ENCODE results near the gene GADD45A.
"Not testable (repeated sequence)": the region's sequence is repeated elsewhere in the genome, so short reads cannot be mapped to it uniquely, and the experiment has no call there.

The GADD45A gene

DNA sequence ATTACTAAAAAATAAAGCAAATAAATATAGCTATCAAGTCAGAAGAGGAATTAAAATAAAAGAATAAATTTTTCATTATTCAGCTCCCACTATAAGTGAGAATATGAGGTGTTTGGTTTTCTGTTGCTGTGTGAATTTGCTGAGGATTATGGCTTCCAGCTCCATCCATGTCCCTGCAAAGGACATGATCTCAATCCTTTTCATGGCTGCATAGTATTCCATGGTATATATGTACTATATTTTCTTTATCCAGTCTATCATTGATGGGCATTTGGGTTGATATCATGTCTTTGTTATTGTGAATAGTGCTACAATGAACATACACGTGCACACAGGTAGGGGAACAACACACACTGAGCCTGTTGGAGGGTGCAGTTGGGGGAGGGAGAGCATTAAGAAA, 27.8 kb upstream of the GADD45A start:
- not testable (repeated sequence) for H3K27me3 Mint-ChIP-seq, H3K4me3 Mint-ChIP-seq

GRCh38 chr1:67659229-67659628, 25.8 kb upstream of the GADD45A start:
- Mint-ChIP-seq H3K4me1 (no peaks in the 10 kb centered on the region), H3K9me3 (no peaks in the 10 kb centered on the region), H3K27ac (no peak overlapping the region), H3K4me3 (no peak overlapping the region), H3K27me3 (peaks cover 7% of the 10 kb centered on the region), H3K36me3 (no peaks in the 10 kb centered on the region)

More for the DNA sequence above, 27.8 kb upstream of the GADD45A start:
- not testable (repeated sequence) for H3K27ac Mint-ChIP-seq, H3K36me3 Mint-ChIP-seq, H3K9me3 Mint-ChIP-seq, H3K4me1 Mint-ChIP-seq

- Mint-ChIP-seq H3K4me1 (no peaks in the 10 kb centered on the region), H3K27ac (no peak overlapping the region), H3K27me3 (peaks cover 7% of the 10 kb centered on the region), H3K4me3 (no peak overlapping the region), H3K36me3 (no peaks in the 10 kb centered on the region), H3K9me3 (no peaks in the 10 kb centered on the region)
Measured at GRCh38 chr1:67662884-67663283, 22.1 kb upstream of the GADD45A start.

GRCh38 chr1:67664048-67664447, 21.0 kb upstream of the GADD45A start:
- peaks cover 7% of the 10 kb centered on the region for H3K27me3 Mint-ChIP-seq
- H3K36me3 Mint-ChIP-seq = no peaks in the 10 kb centered on the region
- H3K9me3 Mint-ChIP-seq = no peaks in the 10 kb centered on the region
- no peak overlapping the region for H3K27ac Mint-ChIP-seq
- no peak overlapping the region for H3K4me3 Mint-ChIP-seq
- no peaks in the 10 kb centered on the region for H3K4me1 Mint-ChIP-seq

DNA sequence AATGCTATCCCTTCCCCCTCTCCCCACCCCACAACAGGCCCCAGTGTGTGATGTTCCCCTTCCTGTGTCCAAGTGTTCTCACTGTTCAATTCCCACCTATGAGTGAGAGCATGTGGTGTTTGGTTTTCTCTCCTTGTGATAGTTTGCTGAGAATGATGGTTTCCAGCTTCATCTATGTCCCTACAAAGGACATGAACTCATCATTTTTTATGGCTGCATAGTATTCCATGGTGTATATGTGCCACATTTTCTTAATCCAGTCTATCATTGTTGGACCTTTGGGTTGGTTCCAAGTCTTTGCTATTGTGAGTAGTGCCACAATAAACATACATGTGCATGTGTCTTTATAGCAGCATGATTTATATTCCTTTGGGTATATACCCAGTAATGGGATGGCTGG, 19.7 kb upstream of the GADD45A start:
- H3K4me1 Mint-ChIP-seq, H3K4me3 Mint-ChIP-seq, H3K27ac Mint-ChIP-seq, H3K36me3 Mint-ChIP-seq, H3K9me3 Mint-ChIP-seq, H3K27me3 Mint-ChIP-seq: not testable (repeated sequence)

- H3K27me3 Mint-ChIP-seq = peaks cover 2% of the 10 kb centered on the region
Measured at GRCh38 chr1:67666636-67667035, 18.4 kb upstream of the GADD45A start.

DNA sequence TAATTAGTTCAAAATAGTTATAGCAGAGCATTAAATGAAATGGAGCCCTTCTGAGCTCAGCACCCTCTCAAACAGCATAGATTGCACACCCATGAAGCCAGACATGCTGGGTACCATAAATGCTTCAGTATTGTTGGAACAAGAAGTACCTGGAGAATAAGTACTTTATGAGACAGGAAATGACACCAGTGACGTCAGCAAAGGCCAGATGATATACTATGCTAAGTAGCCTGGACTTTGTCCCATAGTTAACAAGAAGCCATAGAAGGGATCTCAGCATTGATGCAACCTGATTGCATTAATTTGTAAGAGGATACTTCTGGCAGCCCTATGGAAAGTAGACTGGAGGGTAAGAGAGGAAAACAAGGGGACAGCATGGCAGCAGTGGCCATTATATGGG, 16.3 kb upstream of the GADD45A start:
- Mint-ChIP-seq H3K36me3 (no peaks in the 10 kb centered on the region), H3K27me3 (no peaks in the 10 kb centered on the region), H3K4me1 (peaks cover 5% of the 10 kb centered on the region), H3K9me3 (no peaks in the 10 kb centered on the region), H3K27ac (no peak overlapping the region), H3K4me3 (no peak overlapping the region)

More at GRCh38 chr1:67666636-67667035, 18.4 kb upstream of the GADD45A start:
- Mint-ChIP-seq H3K4me3 (no peak overlapping the region), H3K4me1 (no peaks in the 10 kb centered on the region), H3K9me3 (no peaks in the 10 kb centered on the region), H3K27ac (no peak overlapping the region), H3K36me3 (no peaks in the 10 kb centered on the region)

GRCh38 chr1:67672260-67672803, 12.7 kb upstream of the GADD45A start:
- Mint-ChIP-seq H3K9me3 (no peaks in the 10 kb centered on the region), H3K27me3 (no peaks in the 10 kb centered on the region), H3K36me3 (no peaks in the 10 kb centered on the region), H3K27ac (no peak overlapping the region), H3K4me1 (peaks cover 25% of the 10 kb centered on the region), H3K4me3 (no peak overlapping the region)

DNA sequence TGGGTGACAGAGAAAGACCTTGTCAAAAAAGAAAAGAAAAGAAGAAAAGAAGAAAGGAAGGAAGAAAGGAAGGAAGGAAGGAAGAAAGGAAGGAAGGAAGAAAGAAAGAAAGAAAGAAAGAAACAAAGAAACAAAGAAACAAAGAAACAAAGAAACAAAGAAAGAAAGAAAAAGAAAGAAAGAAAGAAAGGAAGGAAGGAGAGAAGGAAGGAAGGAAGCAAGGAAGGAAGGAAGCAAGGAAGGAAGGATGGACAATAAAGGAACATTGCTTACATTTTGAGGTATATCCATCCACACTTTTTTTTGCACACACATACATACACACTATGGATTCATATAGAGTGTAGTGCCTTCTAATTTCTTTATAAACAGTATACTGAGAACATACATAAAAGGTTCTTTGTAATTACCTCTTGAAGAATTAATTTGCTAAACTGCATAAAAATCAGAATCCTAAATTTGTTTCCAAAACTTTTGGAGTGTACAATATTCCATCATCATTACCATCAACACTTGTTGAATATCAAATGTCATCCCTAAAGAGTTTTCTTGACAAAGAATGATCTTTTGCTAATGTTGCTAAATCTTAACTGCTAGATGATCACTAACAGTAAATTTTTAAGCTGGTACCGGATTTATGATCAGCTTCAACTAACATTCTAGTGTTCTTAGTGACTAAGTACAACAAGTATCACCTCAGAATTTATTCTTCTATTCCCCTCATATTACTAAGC, 11.4 kb upstream of the GADD45A start:
- Mint-ChIP-seq H3K36me3 (no peaks in the 10 kb centered on the region), H3K4me3 (no peak overlapping the region), H3K27me3 (no peaks in the 10 kb centered on the region), H3K4me1 (peaks cover 25% of the 10 kb centered on the region), H3K27ac (peak overlapping the region; percentile 80), H3K9me3 (no peaks in the 10 kb centered on the region)

GRCh38 chr1:67674260-67675011, 10.6 kb upstream of the GADD45A start:
- Mint-ChIP-seq H3K4me1 (peaks cover 25% of the 10 kb centered on the region), H3K9me3 (no peaks in the 10 kb centered on the region), H3K27me3 (no peaks in the 10 kb centered on the region), H3K27ac (peak overlapping the region; percentile 11), H3K4me3 (peak overlapping the region; percentile 57), H3K36me3 (no peaks in the 10 kb centered on the region)

- Mint-ChIP-seq H3K36me3 (no peaks in the 10 kb centered on the region), H3K27me3 (no peaks in the 10 kb centered on the region), H3K9me3 (no peaks in the 10 kb centered on the region), H3K4me3 (no peak overlapping the region), H3K4me1 (peaks cover 25% of the 10 kb centered on the region), H3K27ac (no peak overlapping the region)
Measured at GRCh38 chr1:67675800-67676199, 9.2 kb upstream of the GADD45A start.

DNA sequence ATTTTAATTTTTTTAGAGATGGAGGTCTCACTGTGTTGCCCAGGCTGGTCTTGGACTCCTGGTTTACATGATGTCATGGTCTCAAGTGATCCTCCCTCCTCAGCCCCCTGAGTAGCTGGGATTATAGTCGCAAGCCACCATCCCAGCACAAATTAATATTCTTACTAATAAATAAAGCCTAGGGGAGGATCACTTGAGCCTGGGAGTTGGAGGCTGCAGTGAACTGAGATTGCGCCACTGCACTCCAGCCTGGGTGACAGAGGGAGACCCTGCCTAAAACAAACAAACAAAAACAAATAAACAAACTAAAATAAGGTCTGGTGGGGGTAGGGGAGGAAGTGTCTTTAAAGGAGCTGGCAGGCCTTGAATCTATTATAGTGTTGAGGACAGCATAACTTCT, 8.7 kb upstream of the GADD45A start:
- peaks cover 28% of the 10 kb centered on the region for H3K4me1 Mint-ChIP-seq
- H3K27ac Mint-ChIP-seq = no peak overlapping the region
- H3K9me3 Mint-ChIP-seq = no peaks in the 10 kb centered on the region
- no peak overlapping the region for H3K4me3 Mint-ChIP-seq
- no peaks in the 10 kb centered on the region for H3K36me3 Mint-ChIP-seq
- H3K27me3 Mint-ChIP-seq = no peaks in the 10 kb centered on the region

GRCh38 chr1:67676946-67677345, 8.1 kb upstream of the GADD45A start:
- Mint-ChIP-seq H3K4me3 (no peak overlapping the region), H3K27me3 (no peaks in the 10 kb centered on the region), H3K4me1 (peaks cover 30% of the 10 kb centered on the region), H3K9me3 (no peaks in the 10 kb centered on the region), H3K27ac (no peak overlapping the region), H3K36me3 (no peaks in the 10 kb centered on the region)

- Mint-ChIP-seq H3K27ac (no peak overlapping the region), H3K36me3 (no peaks in the 10 kb centered on the region), H3K27me3 (no peaks in the 10 kb centered on the region), H3K4me3 (no peak overlapping the region), H3K9me3 (no peaks in the 10 kb centered on the region), H3K4me1 (peaks cover 35% of the 10 kb centered on the region)
Measured at GRCh38 chr1:67677408-67677807, 7.6 kb upstream of the GADD45A start.

DNA sequence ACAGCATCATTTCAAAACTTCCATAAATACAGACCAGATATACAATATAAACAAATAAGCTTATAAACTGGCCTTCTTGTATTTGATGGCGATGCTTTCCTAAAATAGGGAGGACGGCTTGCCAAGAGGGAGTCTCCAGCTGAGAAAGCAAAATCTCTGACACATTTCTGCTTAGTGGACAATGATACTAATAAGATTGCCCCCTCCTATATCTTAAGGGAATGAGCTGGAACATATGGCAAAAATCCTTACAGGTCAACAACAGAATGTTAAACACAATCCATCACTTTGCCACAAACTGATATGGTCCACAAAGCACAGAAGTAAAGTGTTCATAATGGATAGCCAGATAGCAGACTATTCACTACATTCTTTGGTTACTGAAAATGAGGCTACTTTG, 7.1 kb upstream of the GADD45A start:
- H3K27ac Mint-ChIP-seq = no peak overlapping the region
- no peaks in the 10 kb centered on the region for H3K36me3 Mint-ChIP-seq
- peaks cover 40% of the 10 kb centered on the region for H3K4me1 Mint-ChIP-seq
- H3K4me3 Mint-ChIP-seq = no peak overlapping the region
- H3K27me3 Mint-ChIP-seq = no peaks in the 10 kb centered on the region
- no peaks in the 10 kb centered on the region for H3K9me3 Mint-ChIP-seq

- Mint-ChIP-seq H3K27ac (no peak overlapping the region), H3K27me3 (no peaks in the 10 kb centered on the region)
Measured at GRCh38 chr1:67679691-67680090, 5.3 kb upstream of the GADD45A start.

More at GRCh38 chr1:67679691-67680090, 5.3 kb upstream of the GADD45A start:
- Mint-ChIP-seq H3K9me3 (no peaks in the 10 kb centered on the region), H3K4me3 (no peak overlapping the region), H3K4me1 (peaks cover 41% of the 10 kb centered on the region), H3K36me3 (no peaks in the 10 kb centered on the region)
